Transverse colon (tissue), 4 donors: ENCODE measurements around the gene ECI1. TPM values are rescaled to one million over a fixed set of nuclear protein-coding genes. Genes with fewer than 3 reads are reported as not detected.

Experiments used
- DNase-seq: peaks from one replicate; pipeline ENCODE4 v3.0.0-alpha.2; 2019
- H3K27ac ChIP-seq, 4 donors: fragments of 200-600 bp; sonication (generic); 2 replicates each; pipeline ENCODE4 v1.5.1; 2016 to 2018; ENCODE audit warnings: inconsistent platforms in 4 of 4
- H3K27me3 ChIP-seq: fragments of 200-600 bp; sonication (generic); 2 replicates; pipeline ENCODE4 v1.5.1; 2017; ENCODE audit warnings: inconsistent platforms
- H3K36me3 ChIP-seq, 4 donors: fragments of 200-600 bp; sonication (generic); 2 replicates each; pipeline ENCODE4 v1.5.1; 2017 to 2019; ENCODE audit warnings: inconsistent platforms in 4 of 4
- H3K4me1 ChIP-seq, 4 donors: fragments of 200-600 bp; sonication (generic); 2 replicates each; pipeline ENCODE4 v1.5.1; 2017 to 2020; ENCODE audit warnings: inconsistent platforms in 4 of 4
- H3K4me3 ChIP-seq, 4 donors: fragments of 200-600 bp; sonication (generic); 1 replicate in 1 of 4; 2 replicates in 3 of 4; pipeline versions ENCODE4 v1.5.1 to v1.6.1; 2017 to 2019; ENCODE audit warnings: inconsistent platforms in 4 of 4
- H3K9me3 ChIP-seq, 2 donors: fragments of 200-600 bp; sonication (generic); 2 replicates each; pipeline ENCODE4 v1.5.1; 2017 to 2019; ENCODE audit warnings: inconsistent platforms in 2 of 2
- EP300 ChIP-seq: sonication (generic); formaldehyde crosslinking; IDR thresholded peaks from one replicate; pipeline ENCODE4 v1.6.1; 2017; ENCODE audit warnings: antibody characterized with exemption, low read depth
- POLR2A ChIP-seq: fragments of 450-650 bp; IDR thresholded peaks from one replicate; pipeline ENCODE4 v1.6.1; 2016; ENCODE audit warnings: antibody characterized with exemption, mild to moderate bottlenecking, moderate library complexity
- POLR2AphosphoS5 ChIP-seq, 3 donors: sonication (generic); formaldehyde crosslinking; IDR thresholded peaks; one replicate each; pipeline ENCODE4 v1.6.1; 2016; ENCODE audit warnings: antibody characterized with exemption in 3 of 3
- WGBS, 2 donors: methylation state at CpG; one replicate each; pipeline ENCODE4 v1.1.5; 2018; ENCODE audit warnings: low coverage in 1 of 2; 5-methylcytosine and 5-hydroxymethylcytosine counted together
- in situ Hi-C, 4 donors: fragments of 200-750 bp; cut with MboI; loops; one replicate each; pipeline versions ENCODE4 v1.15.0 to v1.15.1; 2017; ENCODE audit warnings: low sequenced_read_pairs in 3 of 4, low pct_ligation_motif_present in 1 of 4, low pct_unique_long_range_greater_than_20kb in 1 of 4
- intact Hi-C: fragments of 100-400 bp; cut with DNase I; formaldehyde crosslinking; loops from one replicate; pipeline ENCODE4 v1.15.1; 2023; ENCODE audit warnings: low total_unique reads
- total RNA-seq, 4 donors: library from RNA; depleted of rRNA; stranded (reverse); fragments of >200 nt; gene quantifications; one replicate each; pipeline ENCODE4 v1.1.0, GENCODE V29; 2016
- TF ChIP-seq, protein P1 (sequence below), 5 experiments: fragments of 200-600 bp in 3 of 5; fragments of 450-650 bp in 2 of 5; sonication (generic) in 3 of 5; IDR thresholded peaks; 1 replicate in 2 of 5; 2 replicates in 3 of 5; pipeline ENCODE4 v1.5.1; 2016 to 2017; ENCODE audit warnings: antibody characterized with exemption in 5 of 5, inconsistent platforms in 3 of 5, mild to moderate bottlenecking in 2 of 5, moderate library complexity in 1 of 5

ECI1 gene
- total RNA-seq, 4 donors from 2014 or later, result 24.5 to 218 (median 100) TPM

DNA sequence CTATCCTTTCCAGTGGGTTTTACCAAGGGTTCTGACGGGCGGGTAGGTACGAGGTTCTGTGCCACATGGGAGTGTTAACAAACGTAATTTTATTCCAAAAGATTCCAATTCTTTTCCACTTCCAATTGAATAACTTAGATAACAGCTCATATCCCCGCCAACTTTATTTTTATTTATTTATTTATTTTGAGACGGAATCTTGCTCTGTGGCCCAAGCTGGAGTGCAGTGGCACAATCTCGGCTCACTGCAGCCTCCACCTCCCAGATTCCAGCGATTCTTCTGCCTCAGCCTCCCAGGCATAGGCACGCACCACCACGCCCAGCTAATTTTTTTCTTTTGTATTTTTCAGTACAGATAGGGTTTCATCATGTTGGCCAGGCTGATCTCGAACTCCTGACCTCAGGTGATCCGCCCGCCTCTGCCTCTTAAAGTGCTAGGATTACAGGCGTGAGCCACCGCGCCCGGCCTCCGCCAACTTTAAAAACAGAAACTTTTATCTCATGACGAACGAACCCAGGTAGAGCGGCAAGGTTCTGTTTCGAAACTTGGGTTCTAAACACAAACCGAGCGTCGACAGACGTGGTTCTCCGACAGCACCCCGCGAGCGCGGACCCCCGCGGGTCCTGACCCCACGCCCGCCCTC, 613 bp downstream of the ECI1 start:
- Histone ChIP-seq H3K9me3 (no peaks in the 10 kb centered on the region), H3K27me3 (no peaks in the 10 kb centered on the region), H3K27ac (peak overlapping the region; percentile 92 to 97 (median 92)), H3K36me3 (peaks cover 0 to 37% (median 12%) of the 10 kb centered on the region in 4 donors), H3K4me1 (peaks cover 10 to 20% (median 17%) of the 10 kb centered on the region in 4 donors), H3K4me3 (peak overlapping the region; percentile 18 to 85 (median 67))
- WGBS, 2 donors, result 0 to 3% methylated on average over 1 to 35 of the region's 35 CpGs
- DNase-seq, result peak; percentile 68
- in situ Hi-C loops, result no loop called here
- intact Hi-C loops, result no loop called here
- no peak for TF ChIP-seq EP300
- TF ChIP-seq POLR2A, result no peak
- TF ChIP-seq, protein P1, sequence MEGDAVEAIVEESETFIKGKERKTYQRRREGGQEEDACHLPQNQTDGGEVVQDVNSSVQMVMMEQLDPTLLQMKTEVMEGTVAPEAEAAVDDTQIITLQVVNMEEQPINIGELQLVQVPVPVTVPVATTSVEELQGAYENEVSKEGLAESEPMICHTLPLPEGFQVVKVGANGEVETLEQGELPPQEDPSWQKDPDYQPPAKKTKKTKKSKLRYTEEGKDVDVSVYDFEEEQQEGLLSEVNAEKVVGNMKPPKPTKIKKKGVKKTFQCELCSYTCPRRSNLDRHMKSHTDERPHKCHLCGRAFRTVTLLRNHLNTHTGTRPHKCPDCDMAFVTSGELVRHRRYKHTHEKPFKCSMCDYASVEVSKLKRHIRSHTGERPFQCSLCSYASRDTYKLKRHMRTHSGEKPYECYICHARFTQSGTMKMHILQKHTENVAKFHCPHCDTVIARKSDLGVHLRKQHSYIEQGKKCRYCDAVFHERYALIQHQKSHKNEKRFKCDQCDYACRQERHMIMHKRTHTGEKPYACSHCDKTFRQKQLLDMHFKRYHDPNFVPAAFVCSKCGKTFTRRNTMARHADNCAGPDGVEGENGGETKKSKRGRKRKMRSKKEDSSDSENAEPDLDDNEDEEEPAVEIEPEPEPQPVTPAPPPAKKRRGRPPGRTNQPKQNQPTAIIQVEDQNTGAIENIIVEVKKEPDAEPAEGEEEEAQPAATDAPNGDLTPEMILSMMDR (IDR thresholded peaks at IDR 0.05), result no peak
- no peak for TF ChIP-seq POLR2AphosphoS5 (IDR thresholded peaks at IDR 0.05)

DNA sequence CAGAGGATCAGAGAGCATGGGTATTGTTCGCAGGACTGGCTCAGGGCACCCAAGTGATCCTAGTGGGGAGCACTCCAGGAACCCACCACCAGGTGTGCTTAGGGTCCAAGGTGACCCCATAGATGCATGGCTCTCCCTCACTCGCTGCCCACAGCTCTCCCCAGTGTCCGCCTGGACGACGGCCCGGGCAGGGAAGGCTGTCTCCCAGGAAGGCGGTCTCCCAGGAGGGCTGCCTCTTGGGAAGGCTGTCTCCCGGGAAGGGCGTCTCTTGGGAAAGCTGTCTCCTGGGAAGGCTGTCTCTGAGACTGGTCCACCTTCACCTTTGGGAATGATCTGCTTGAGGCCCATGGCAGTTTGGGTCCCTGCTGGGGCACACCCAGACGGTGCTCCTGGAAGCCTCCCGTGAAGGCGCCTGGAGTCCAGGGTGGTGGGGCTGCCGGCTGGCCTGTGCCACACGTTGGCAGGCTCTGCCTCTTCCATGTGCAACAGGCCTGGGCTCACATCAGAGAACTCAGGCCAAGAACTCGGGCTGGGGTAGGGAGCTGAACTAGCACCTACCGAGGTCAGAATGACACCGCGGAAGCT, 5.0 kb downstream of the ECI1 start:
- in situ Hi-C loops (no loop called here), intact Hi-C loops (no loop called here)
- H3K27ac ChIP-seq, result no peak overlapping the region
- WGBS, 2 donors, result 96% methylated on average over 13 of the region's 18 CpGs; no CpG with 5 or more reads in 1 of the 2 donors
- no peak for DNase-seq
- TF ChIP-seq, protein P1 (IDR thresholded peaks at IDR 0.05), result no peak
- no peak for TF ChIP-seq POLR2A
- no peak for TF ChIP-seq POLR2AphosphoS5 (IDR thresholded peaks at IDR 0.05)
- TF ChIP-seq EP300, result no peak
- peaks cover 0 to 34% (median 16%) of the 10 kb centered on the region in 4 donors for H3K36me3 ChIP-seq
- peaks cover 6 to 11% (median 8%) of the 10 kb centered on the region in 4 donors for H3K4me1 ChIP-seq
- H3K9me3 ChIP-seq, result no peaks in the 10 kb centered on the region
- no peaks in the 10 kb centered on the region for H3K27me3 ChIP-seq
- no peak overlapping the region for H3K4me3 ChIP-seq

DNA sequence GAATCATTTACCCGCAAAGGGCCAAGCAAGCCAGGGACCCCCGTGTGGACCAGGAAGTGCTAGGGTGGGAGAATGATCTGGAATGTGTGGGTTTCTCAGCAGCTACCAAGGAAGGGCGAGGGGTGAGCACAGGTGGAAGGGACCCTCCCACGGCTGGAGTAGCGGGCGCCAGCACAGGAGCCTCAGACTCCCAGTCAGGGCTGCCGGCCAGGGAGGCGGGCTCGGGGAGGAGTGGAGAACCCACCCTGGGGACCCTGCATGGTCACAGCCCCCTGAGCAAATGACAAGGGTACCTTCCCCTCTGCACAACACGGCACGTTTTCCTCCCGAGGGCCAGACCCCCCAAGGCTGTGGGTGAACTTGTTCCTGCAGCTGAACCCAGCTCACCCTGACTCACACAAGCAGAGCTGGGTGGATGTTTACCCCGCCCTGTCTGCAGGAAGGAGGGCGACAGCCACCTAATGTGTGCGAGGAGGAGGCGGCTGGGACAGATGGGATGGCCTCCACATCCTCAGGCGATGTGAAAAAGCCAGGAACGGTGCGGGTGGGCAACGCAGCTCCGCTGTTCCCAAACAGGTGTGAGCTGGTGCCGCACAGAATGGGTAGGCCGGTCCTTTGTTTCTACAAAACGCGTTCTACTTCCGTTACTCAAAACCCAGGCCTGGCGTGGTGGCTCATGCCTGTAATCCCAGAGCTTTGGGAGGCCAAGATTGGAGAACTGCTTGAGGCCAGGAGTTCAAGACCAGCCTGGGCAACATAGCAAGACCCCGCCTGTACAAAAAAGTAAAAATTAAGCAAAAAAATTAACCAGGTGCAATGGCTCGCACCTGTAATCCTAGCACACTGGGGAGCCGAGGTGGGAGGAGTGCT, 6.2 kb downstream of the ECI1 start:
- in situ Hi-C loops, result no loop called here
- WGBS, 2 donors, result 94% methylated on average over 5 to 30 of the region's 30 CpGs
- peaks cover under 1 to 5% (median 2%) of the 10 kb centered on the region in 4 donors for H3K4me1 ChIP-seq
- no peak overlapping the region for H3K4me3 ChIP-seq
- H3K27me3 ChIP-seq, result no peaks in the 10 kb centered on the region
- TF ChIP-seq, protein P1 (IDR thresholded peaks at IDR 0.05), result no peak
- TF ChIP-seq POLR2AphosphoS5 (IDR thresholded peaks at IDR 0.05), result no peak
- TF ChIP-seq POLR2A, result no peak
- no peak for TF ChIP-seq EP300
- H3K27ac ChIP-seq, result no peak overlapping the region
- H3K9me3 ChIP-seq, result no peaks in the 10 kb centered on the region
- peaks cover 0 to 34% (median 16%) of the 10 kb centered on the region in 4 donors for H3K36me3 ChIP-seq
- intact Hi-C loops, result no loop called here
- DNase-seq, result no peak

DNA sequence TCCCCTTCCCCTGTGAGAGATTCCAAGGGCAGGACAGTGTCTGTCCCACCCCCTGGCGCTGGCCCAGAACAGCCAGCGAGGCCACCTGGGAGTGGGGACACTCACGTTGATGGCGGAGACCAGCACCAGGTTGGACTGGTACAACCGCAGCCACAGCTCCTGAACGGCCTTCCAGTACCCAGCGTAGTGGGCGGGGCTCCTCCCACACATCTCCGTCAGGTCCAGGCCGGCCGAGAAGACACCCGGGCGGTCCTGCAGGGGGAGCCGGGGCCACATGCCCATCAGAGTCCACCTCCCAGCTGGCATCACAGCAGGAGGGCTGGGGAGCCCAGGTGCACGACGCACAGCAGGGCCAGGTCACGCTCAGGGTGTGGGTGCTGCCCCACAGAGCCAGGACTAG, 7.1 kb downstream of the ECI1 start:
- WGBS, 2 donors, result 88% methylated on average over 17 of the region's 17 CpGs; no CpG with 5 or more reads in 1 of the 2 donors
- TF ChIP-seq, protein P1 (IDR thresholded peaks at IDR 0.05), result no peak
- TF ChIP-seq POLR2A, result no peak
- TF ChIP-seq EP300, result no peak
- TF ChIP-seq POLR2AphosphoS5 (IDR thresholded peaks at IDR 0.05), result no peak
- no peak for DNase-seq
- H3K27ac ChIP-seq, result no peak overlapping the region
- H3K4me3 ChIP-seq, result no peak overlapping the region
- H3K4me1 ChIP-seq, result no peaks in the 10 kb centered on the region
- H3K27me3 ChIP-seq, result no peaks in the 10 kb centered on the region
- peaks cover 0 to 34% (median 16%) of the 10 kb centered on the region in 4 donors for H3K36me3 ChIP-seq
- in situ Hi-C loops, result no loop called here
- intact Hi-C loops, result no loop called here
- no peaks in the 10 kb centered on the region for H3K9me3 ChIP-seq
